ENCODE measurements around the gene PABPC3. TPM values are rescaled to one million over a fixed set of nuclear protein-coding genes. Genes with fewer than 3 reads are reported as not detected.

Gene PABPC3
- total and polyA plus RNA-seq, 2 of the 4 experiments (the other 2 are of a cell fraction): 0.15 to 0.18 TPM

DNA sequence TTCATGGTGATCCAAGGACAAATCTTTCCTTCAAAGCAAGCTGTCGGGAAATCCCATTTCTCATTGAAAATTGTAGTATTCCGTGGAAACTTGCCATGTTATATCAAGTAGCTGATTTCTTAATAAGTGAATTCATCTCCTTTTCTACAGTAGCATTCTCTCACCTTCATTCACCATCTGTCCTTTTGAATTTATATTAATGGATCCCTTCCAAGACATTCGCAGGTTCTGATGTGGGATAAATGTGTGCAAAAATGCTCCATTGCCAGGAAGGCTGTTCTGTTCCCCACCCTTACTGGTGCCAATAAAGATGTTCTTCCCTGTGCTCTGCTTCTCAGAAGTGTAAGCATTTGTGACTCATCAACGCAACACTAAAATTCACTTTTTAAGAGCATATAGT lies 40.0 kb downstream of the PABPC3 start:
- H3K9ac ChIP-seq (ENCODE audit: low read depth, low read length): no peak overlapping the region
- H3K36me3 ChIP-seq (ENCODE audit: control insufficient read depth, insufficient read depth, low read length): no peaks in the 10 kb centered on the region
- no peak overlapping the region for H3K4ac ChIP-seq (ENCODE audit: low read depth, low read length)
- no peak overlapping the region for H4K91ac ChIP-seq (ENCODE audit: insufficient read depth, low read depth, low read length)
- POLR2A ChIA-PET (ENCODE audit: unreplicated experiment): no interaction called here
- no peak overlapping the region for H2AFZ ChIP-seq (replicated peaks; ENCODE audit: low read length, poor library complexity)
- dilution Hi-C loops (cut with HindIII; ENCODE audit: low sequenced_read_pairs, unreplicated experiment): no loop called here
- H2BK20ac ChIP-seq (ENCODE audit: low read depth, low read length): no peak overlapping the region
- H2AK9ac ChIP-seq (replicated peaks; ENCODE audit: low read depth, low read length, poor library complexity): no peak overlapping the region
- 71% methylated on average over 1 of the region's 4 CpGs; no CpG with 5 or more reads in 1 of the 2 experiments for WGBS, 2 experiments (ENCODE audit: extremely low coverage in 2 of 2, insufficient read length in 1 of 2)
- peaks cover 10% of the 10 kb centered on the region for H3K27me3 ChIP-seq (ENCODE audit: control insufficient read depth, insufficient read depth, low read length)
- no peaks in the 10 kb centered on the region for H3K79me1 ChIP-seq (ENCODE audit: low read depth in 1 of 2, low read length in 2 of 2)
- H3K18ac ChIP-seq (ENCODE audit: low read depth, low read length): no peak overlapping the region
- CTCF ChIA-PET: no interaction called here
- no peak overlapping the region for H2AK5ac ChIP-seq (ENCODE audit: low read depth, low read length)
- no peak for DNase-seq
- H2BK15ac ChIP-seq (ENCODE audit: low read depth, low read length): no peak overlapping the region
- H3K9me1 ChIP-seq (ENCODE audit: insufficient read depth, low read length): no peaks in the 10 kb centered on the region
- no peak overlapping the region for H3K14ac ChIP-seq (replicated peaks; ENCODE audit: low read depth, low read length)
- no peak overlapping the region for H3K23ac ChIP-seq (ENCODE audit: low read depth, low read length)
- no peak overlapping the region for H4K8ac ChIP-seq (ENCODE audit: low read depth in 2 of 2, low read length in 2 of 2)
- in situ Hi-C loops (cut with MboI; ENCODE audit: low sequenced_read_pairs): no loop called here
- H3K27ac ChIP-seq (ENCODE audit: insufficient read depth, low read length): no peak overlapping the region
- intact Hi-C loops (cut with micrococcal nuclease): no loop called here
- H3K9me3 ChIP-seq (ENCODE audit: control insufficient read depth, insufficient read depth, low read length): no peaks in the 10 kb centered on the region
- no peak overlapping the region for H2BK5ac ChIP-seq (ENCODE audit: low read depth, low read length, poor library complexity, severe bottlenecking)
- H4K5ac ChIP-seq (ENCODE audit: low read depth, low read length): no peak overlapping the region
- no TSS peak for BruUV-seq (replicated peaks)
- no peak overlapping the region for H3K4me3 ChIP-seq (ENCODE audit: insufficient read depth, low read depth, low read length)
- no peaks in the 10 kb centered on the region for H4K20me1 ChIP-seq (ENCODE audit: insufficient read depth, low read length)
- ATAC-seq (ENCODE audit: low read depth): no peak
- H3K56ac ChIP-seq (ENCODE audit: extremely low read depth, insufficient read depth, low read length): no peak overlapping the region
- no peaks in the 10 kb centered on the region for H3K4me1 ChIP-seq (ENCODE audit: control insufficient read depth, insufficient read depth, low read length)
- TF ChIP-seq MAZ (IDR thresholded peaks at IDR 0.05; ENCODE audit: borderline replicate concordance, low read depth, low read length) (no peak), BHLHE40 (IDR thresholded peaks at IDR 0.05; ENCODE audit: low read depth, low read length) (no peak), CTCF (conservative IDR thresholded peaks at IDR 0.05; ENCODE audit: low read depth, low read length) (no peak), CEBPB (IDR thresholded peaks at IDR 0.05; ENCODE audit: low read depth, low read length) (no peak), FOS (IDR thresholded peaks at IDR 0.05; ENCODE audit: low read depth, low read length) (no peak), POLR2A (IDR thresholded peaks at IDR 0.05; ENCODE audit: low read depth, low read length) (no peak), RFX5 (IDR thresholded peaks at IDR 0.05; ENCODE audit: low read depth, low read length) (no peak), RAD21 (IDR thresholded peaks at IDR 0.05; ENCODE audit: low read length) (no peak), CHD1 (IDR thresholded peaks at IDR 0.05; ENCODE audit: low read depth, low read length) (no peak), MAFK (IDR thresholded peaks at IDR 0.05; ENCODE audit: low read depth, low read length) (no peak), NFE2L2 (IDR thresholded peaks at IDR 0.05; ENCODE audit: low read depth, low read length) (no peak), MXI1 (IDR thresholded peaks at IDR 0.05; ENCODE audit: borderline replicate concordance, low read depth, low read length) (no peak), SMC3 (IDR thresholded peaks at IDR 0.05; ENCODE audit: low read depth, low read length) (no peak), RCOR1 (IDR thresholded peaks at IDR 0.05; ENCODE audit: insufficient replicate concordance, low read length) (no peak)
- TF ChIP-seq, protein P1, sequence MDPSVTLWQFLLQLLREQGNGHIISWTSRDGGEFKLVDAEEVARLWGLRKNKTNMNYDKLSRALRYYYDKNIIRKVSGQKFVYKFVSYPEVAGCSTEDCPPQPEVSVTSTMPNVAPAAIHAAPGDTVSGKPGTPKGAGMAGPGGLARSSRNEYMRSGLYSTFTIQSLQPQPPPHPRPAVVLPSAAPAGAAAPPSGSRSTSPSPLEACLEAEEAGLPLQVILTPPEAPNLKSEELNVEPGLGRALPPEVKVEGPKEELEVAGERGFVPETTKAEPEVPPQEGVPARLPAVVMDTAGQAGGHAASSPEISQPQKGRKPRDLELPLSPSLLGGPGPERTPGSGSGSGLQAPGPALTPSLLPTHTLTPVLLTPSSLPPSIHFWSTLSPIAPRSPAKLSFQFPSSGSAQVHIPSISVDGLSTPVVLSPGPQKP (IDR thresholded peaks at IDR 0.05; ENCODE audit: borderline replicate concordance, low read depth, low read length): no peak
- TF ChIP-seq, protein P2, sequence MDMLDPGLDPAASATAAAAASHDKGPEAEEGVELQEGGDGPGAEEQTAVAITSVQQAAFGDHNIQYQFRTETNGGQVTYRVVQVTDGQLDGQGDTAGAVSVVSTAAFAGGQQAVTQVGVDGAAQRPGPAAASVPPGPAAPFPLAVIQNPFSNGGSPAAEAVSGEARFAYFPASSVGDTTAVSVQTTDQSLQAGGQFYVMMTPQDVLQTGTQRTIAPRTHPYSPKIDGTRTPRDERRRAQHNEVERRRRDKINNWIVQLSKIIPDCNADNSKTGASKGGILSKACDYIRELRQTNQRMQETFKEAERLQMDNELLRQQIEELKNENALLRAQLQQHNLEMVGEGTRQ (IDR thresholded peaks at IDR 0.05; ENCODE audit: low read depth, low read length): no peak
- H2BK120ac ChIP-seq (ENCODE audit: low read depth, low read length): no peak overlapping the region
- no peak overlapping the region for H3K4me2 ChIP-seq (ENCODE audit: low read depth, low read length)

All from IMR-90 (cell line).